Stimulated activated CD4-positive, alpha-beta T cell treated with anti-CD3 and anti-CD28 coated beads, Interleukin-4, amount 100 ng/mL, for 48 hours (primary cell): Measurements from ENCODE around the gene C4orf50.

Experiments
- DNase-seq, 2 donors: peaks; one replicate each; pipeline ENCODE4 v3.0.0-alpha.2; 2020; ENCODE audit warnings: low read depth in 2 of 2

Gene C4orf50

GRCh38 chr4:5890063-5890727, 128.0 kb downstream of the C4orf50 start:
- no peak for DNase-seq

GRCh38 chr4:5889002-5889696, 129.1 kb downstream of the C4orf50 start:
- DNase-seq: no peak

- DNase-seq: no peak
These were observed 129.8 kb downstream of the C4orf50 start for GRCh38 chr4:5888222-5889001.

- DNase-seq: no peak
These were observed 130.6 kb downstream of the C4orf50 start for GRCh38 chr4:5887361-5888221.

GRCh38 chr4:5887011-5887360, 131.2 kb downstream of the C4orf50 start:
- no peak for DNase-seq

- no peak for DNase-seq
These were observed 132.5 kb downstream of the C4orf50 start for GRCh38 chr4:5885733-5886132.

GRCh38 chr4:5884796-5885195, 133.4 kb downstream of the C4orf50 start:
- no peak for DNase-seq

GRCh38 chr4:5883916-5884315, 134.3 kb downstream of the C4orf50 start:
- DNase-seq: no peak

GRCh38 chr4:5882947-5883346, 135.3 kb downstream of the C4orf50 start:
- DNase-seq: no peak

GRCh38 chr4:5881340-5881739, 136.9 kb downstream of the C4orf50 start:
- no peak for DNase-seq

- DNase-seq: no peak
These were observed 139.9 kb downstream of the C4orf50 start for GRCh38 chr4:5878359-5878758.

GRCh38 chr4:5877392-5877791, 140.8 kb downstream of the C4orf50 start:
- no peak for DNase-seq

GRCh38 chr4:5874811-5875449, 143.3 kb downstream of the C4orf50 start:
- DNase-seq: no peak

GRCh38 chr4:5870701-5871100, 147.5 kb downstream of the C4orf50 start:
- no peak for DNase-seq

- DNase-seq: no peak
These were observed 148.1 kb downstream of the C4orf50 start for GRCh38 chr4:5869966-5870619.

- no peak for DNase-seq
These were observed 150.4 kb downstream of the C4orf50 start for GRCh38 chr4:5867866-5868265.

- DNase-seq: no peak
These were observed 151.1 kb downstream of the C4orf50 start for GRCh38 chr4:5866841-5867813.

GRCh38 chr4:5865896-5866599, 152.2 kb downstream of the C4orf50 start:
- DNase-seq: no peak
